Measurements from ENCODE around the gene PADI3.
"Not testable (repeated sequence)": the region's sequence is repeated elsewhere in the genome, so short reads cannot be mapped to it uniquely, and the experiment has no call there.

The PADI3 gene

GRCh38 chr1:17319561-17320350 lies 70.9 kb downstream of the PADI3 start:
- FAIRE-seq (no peak), DNase-seq (ENCODE audit: insufficient read length, low spot score) (no peak)

GRCh38 chr1:17321857-17322390 lies 73.0 kb downstream of the PADI3 start:
- DNase-seq (ENCODE audit: insufficient read length, low spot score); FAIRE-seq: not testable (repeated sequence)

GRCh38 chr1:17328855-17329254 lies 80.0 kb downstream of the PADI3 start:
- FAIRE-seq (no peak), DNase-seq (ENCODE audit: insufficient read length, low spot score) (no peak)

GRCh38 chr1:17329610-17330009 lies 80.7 kb downstream of the PADI3 start:
- FAIRE-seq (no peak), DNase-seq (ENCODE audit: insufficient read length, low spot score) (no peak)

GRCh38 chr1:17330856-17331255 lies 82.0 kb downstream of the PADI3 start:
- DNase-seq (ENCODE audit: insufficient read length, low spot score) (no peak), FAIRE-seq (no peak)

- FAIRE-seq (no peak), DNase-seq (ENCODE audit: insufficient read length, low spot score) (no peak)
These were observed 84.2 kb downstream of the PADI3 start for GRCh38 chr1:17333081-17333480.

Measured in GM19239 (cell line).